ENCODE measurements around the gene WHRN. TPM values are rescaled to one million over a fixed set of nuclear protein-coding genes. Genes with fewer than 3 reads are reported as not detected.
A peak's percentile ranks its signal among the peaks of the same experiment; 100 is the strongest.

Gene WHRN
- total and polyA plus RNA-seq, 2 of the 13 experiments (the other 11 are each of a cell fraction or from before 2014, with no cell fraction given) = 2.3 to 5.3 TPM

DNA sequence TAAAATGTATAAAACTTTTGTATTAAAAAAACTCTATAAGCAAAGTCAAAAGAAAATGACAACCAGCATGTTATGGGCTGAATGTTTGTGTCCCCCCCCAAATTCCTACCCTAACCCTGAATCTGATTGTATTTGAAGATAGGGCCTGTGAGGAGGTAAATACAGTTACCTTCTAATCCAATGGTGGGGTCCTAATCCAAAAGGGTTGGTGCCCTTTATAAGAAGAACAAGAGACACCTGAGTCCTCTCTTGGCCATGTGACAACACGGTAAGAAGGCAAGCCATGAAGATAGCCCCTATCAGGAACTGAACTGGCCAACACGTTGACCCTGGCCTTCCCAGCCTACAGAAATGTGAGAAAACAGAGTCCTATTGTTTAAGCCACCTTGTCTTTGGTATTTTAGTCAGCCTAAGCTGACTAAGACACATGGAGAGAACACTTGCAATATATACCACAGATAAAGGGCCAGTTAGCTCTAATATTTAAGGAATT, 67.8 kb downstream of the WHRN start:
- peak; percentile 46; the same call in 2 of the 3 replicates for ATAC-seq
- ChIA-PET CTCF (ENCODE audit: low intra/inter-chr PET ratio, low total read pairs) (no interaction called here), POLR2A (no interaction called here)

More for the DNA sequence above, 67.8 kb downstream of the WHRN start:
- Histone ChIP-seq H3K36me3 (replicated peaks in 1 of 2; ENCODE audit: control insufficient read depth in 1 of 2, insufficient read depth in 2 of 2, low read length in 2 of 2) (no peaks in the 10 kb centered on the region), H2AFZ (ENCODE audit: low read length) (no peak overlapping the region), H3K4me2 (ENCODE audit: low read depth, low read length) (no peak overlapping the region), H3K4me1 (ENCODE audit: insufficient read depth, low read length) (peaks cover 29% of the 10 kb centered on the region), H3K9ac (ENCODE audit: insufficient read depth, low read depth, low read length) (no peak overlapping the region), H3K27me3 (ENCODE audit: control insufficient read depth in 1 of 2, insufficient read depth in 2 of 2, low read length in 2 of 2) (no peaks in the 10 kb centered on the region), H3K9me3 (ENCODE audit: low read length) (no peaks in the 10 kb centered on the region), H3K4me3 (replicated peaks in 1 of 3; ENCODE audit: insufficient read depth in 1 of 3, low read depth in 2 of 3, low read length in 3 of 3) (no peak overlapping the region), H3K27ac (ENCODE audit: extremely low read length, insufficient read depth, low read length) (no peak overlapping the region), H3K79me2 (ENCODE audit: insufficient read depth, low read length) (no peaks in the 10 kb centered on the region), H4K20me1 (ENCODE audit: insufficient read depth, low read length) (no peaks in the 10 kb centered on the region)
- FAIRE-seq (no peak), DNase-seq (ENCODE audit: low spot score) (peak; percentile 14)
- intact Hi-C loops (cut with micrococcal nuclease; ENCODE audit: unreplicated experiment) (no loop called here), in situ Hi-C loops (cut with HindIII; ENCODE audit: extremely low pct_ligation_motif_present, low pct_unique_long_range_greater_than_20kb) (loop anchor here (10.0 to 25.0 kb wide), 2 partner anchors 217 to 575 kb away; partner anchors contain the start of gene TEX53)
- TF ChIP-seq GATAD2A (CRISPR knock-in tag; IDR thresholded peaks at IDR 0.05) (no peak), SOX13 (IDR thresholded peaks at IDR 0.05) (no peak), SOX13 (CRISPR knock-in tag; conservative IDR thresholded peaks at IDR 0.05 in 1 of 2, IDR thresholded peaks at IDR 0.05 in 1 of 2) (peak in 1 of 2 experiments; percentile 27; a peak in 1 of 4 replicates), ZNF530 (CRISPR knock-in tag; IDR thresholded peaks at IDR 0.05; ENCODE audit: low read depth) (no peak), TCF7L2 (IDR thresholded peaks at IDR 0.05; ENCODE audit: low read depth, low read length) (no peak), NFKB2 (CRISPR knock-in tag; IDR thresholded peaks at IDR 0.05; ENCODE audit: borderline replicate concordance) (no peak), ZNF749 (CRISPR knock-in tag; IDR thresholded peaks at IDR 0.05; ENCODE audit: borderline replicate concordance) (no peak), TCF12 (IDR thresholded peaks at IDR 0.05) (no peak), TCF12 (CRISPR knock-in tag; IDR thresholded peaks at IDR 0.05) (no peak), RBFOX2 (IDR thresholded peaks at IDR 0.05; ENCODE audit: low read depth, low read length) (no peak), ZNF468 (CRISPR knock-in tag; IDR thresholded peaks at IDR 0.05) (no peak), ZNF264 (CRISPR knock-in tag; IDR thresholded peaks at IDR 0.05) (peak; percentile 97), GABPB1 (CRISPR knock-in tag; IDR thresholded peaks at IDR 0.05) (no peak), CHD2 (IDR thresholded peaks at IDR 0.05; ENCODE audit: low read depth, low read length) (no peak), ZNF12 (CRISPR knock-in tag; IDR thresholded peaks at IDR 0.05) (no peak)
- TF ChIP-seq, protein P1, sequence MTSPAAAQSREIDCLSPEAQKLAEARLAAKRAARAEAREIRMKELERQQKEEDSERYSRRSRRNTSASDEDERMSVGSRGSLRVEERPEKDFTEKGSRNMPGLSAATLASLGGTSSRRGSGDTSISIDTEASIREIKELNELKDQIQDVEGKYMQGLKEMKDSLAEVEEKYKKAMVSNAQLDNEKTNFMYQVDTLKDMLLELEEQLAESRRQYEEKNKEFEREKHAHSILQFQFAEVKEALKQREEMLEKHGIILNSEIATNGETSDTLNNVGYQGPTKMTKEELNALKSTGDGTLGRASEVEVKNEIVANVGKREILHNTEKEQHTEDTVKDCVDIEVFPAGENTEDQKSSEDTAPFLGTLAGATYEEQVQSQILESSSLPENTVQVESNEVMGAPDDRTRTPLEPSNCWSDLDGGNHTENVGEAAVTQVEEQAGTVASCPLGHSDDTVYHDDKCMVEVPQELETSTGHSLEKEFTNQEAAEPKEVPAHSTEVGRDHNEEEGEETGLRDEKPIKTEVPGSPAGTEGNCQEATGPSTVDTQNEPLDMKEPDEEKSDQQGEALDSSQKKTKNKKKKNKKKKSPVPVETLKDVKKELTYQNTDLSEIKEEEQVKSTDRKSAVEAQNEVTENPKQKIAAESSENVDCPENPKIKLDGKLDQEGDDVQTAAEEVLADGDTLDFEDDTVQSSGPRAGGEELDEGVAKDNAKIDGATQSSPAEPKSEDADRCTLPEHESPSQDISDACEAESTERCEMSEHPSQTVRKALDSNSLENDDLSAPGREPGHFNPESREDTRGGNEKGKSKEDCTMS (CRISPR knock-in tag; conservative IDR thresholded peaks at IDR 0.05) = no peak
- TF ChIP-seq, protein P2, sequence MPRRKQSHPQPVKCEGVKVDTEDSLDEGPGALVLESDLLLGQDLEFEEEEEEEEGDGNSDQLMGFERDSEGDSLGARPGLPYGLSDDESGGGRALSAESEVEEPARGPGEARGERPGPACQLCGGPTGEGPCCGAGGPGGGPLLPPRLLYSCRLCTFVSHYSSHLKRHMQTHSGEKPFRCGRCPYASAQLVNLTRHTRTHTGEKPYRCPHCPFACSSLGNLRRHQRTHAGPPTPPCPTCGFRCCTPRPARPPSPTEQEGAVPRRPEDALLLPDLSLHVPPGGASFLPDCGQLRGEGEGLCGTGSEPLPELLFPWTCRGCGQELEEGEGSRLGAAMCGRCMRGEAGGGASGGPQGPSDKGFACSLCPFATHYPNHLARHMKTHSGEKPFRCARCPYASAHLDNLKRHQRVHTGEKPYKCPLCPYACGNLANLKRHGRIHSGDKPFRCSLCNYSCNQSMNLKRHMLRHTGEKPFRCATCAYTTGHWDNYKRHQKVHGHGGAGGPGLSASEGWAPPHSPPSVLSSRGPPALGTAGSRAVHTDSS (CRISPR knock-in tag; conservative IDR thresholded peaks at IDR 0.05) = no peak
- BruUV-seq (replicated peaks) = no TSS peak
- 24% methylated on average over 2 of the region's 2 CpGs for WGBS (ENCODE audit: low lambda C conversion rate)

All from HepG2 (cell line).